CD14-positive monocyte (primary cell): ENCODE data around the gene VWF. TPM values are rescaled to one million over a fixed set of nuclear protein-coding genes. Genes with fewer than 3 reads are reported as not detected.

Experiments
- DNase-seq, 3 donors: peaks; one replicate each; pipeline ENCODE4 v3.0.0-alpha.2; 2011 to 2022
- H2AFZ ChIP-seq: 2 replicates; pipeline ENCODE4 v1.6.0; 2012; ENCODE audit warnings: mild to moderate bottlenecking, low read depth, low read length, inconsistent platforms; ENCODE audit not compliant: insufficient read depth, poor library complexity, severe bottlenecking
- H3K27ac ChIP-seq, 2 donors: 1 replicate in 1 of 2; 2 replicates in 1 of 2; pipeline ENCODE4 v1.5.1; 2012 to 2013; ENCODE audit warnings: low read length in 2 of 2, control low read depth in 1 of 2, inconsistent platforms in 1 of 2, low read depth in 1 of 2, mild to moderate bottlenecking in 1 of 2
- H3K27me3 ChIP-seq, 2 donors: one replicate each; pipeline versions ENCODE4 v1.6.0 to v1.6.1; 2011 to 2013; ENCODE audit warnings: low read length in 2 of 2; ENCODE audit not compliant: control insufficient read depth in 2 of 2, insufficient read depth in 2 of 2
- H3K36me3 ChIP-seq, 2 donors: replicated peaks in 1 of 2; 1 replicate in 1 of 2; 2 replicates in 1 of 2; pipeline versions ENCODE4 v1.5.1 to v1.6.1; 2012 to 2013; ENCODE audit warnings: low read length in 2 of 2, control low read depth in 1 of 2, inconsistent platforms in 1 of 2, mild to moderate bottlenecking in 1 of 2; ENCODE audit not compliant: insufficient read depth in 2 of 2, control insufficient read depth in 1 of 2
- H3K4me1 ChIP-seq, 2 donors: 1 replicate in 1 of 2; 2 replicates in 1 of 2; pipeline versions ENCODE4 v1.5.1 to v1.6.1; 2012 to 2013; ENCODE audit warnings: low read length in 2 of 2, control low read depth in 1 of 2, inconsistent platforms in 1 of 2, mild to moderate bottlenecking in 1 of 2, moderate library complexity in 1 of 2; ENCODE audit not compliant: insufficient read depth in 2 of 2, control insufficient read depth in 1 of 2
- H3K4me2 ChIP-seq: replicated peaks from 2 replicates; pipeline ENCODE3; 2012; ENCODE audit warnings: low read length, moderate library complexity, mild to moderate bottlenecking; ENCODE audit not compliant: poor library complexity, severe bottlenecking; ENCODE audit errors: extremely low read depth
- H3K4me3 ChIP-seq, 3 experiments: fragments of 200-600 bp in 1 of 3; sonication (generic) in 1 of 3; replicated peaks in 1 of 3; 1 replicate in 2 of 3; 2 replicates in 1 of 3; pipeline ENCODE4 v1.5.1; 2011 to 2013; ENCODE audit warnings: low read length in 3 of 3, mild to moderate bottlenecking in 3 of 3, control low read depth in 2 of 3, low read depth in 2 of 3, inconsistent platforms in 1 of 3, moderate library complexity in 1 of 3
- H3K79me2 ChIP-seq: 2 replicates; pipeline ENCODE4 v1.6.0; 2012; ENCODE audit warnings: mild to moderate bottlenecking, control low read depth, inconsistent platforms, low read length, moderate library complexity; ENCODE audit not compliant: insufficient read depth
- H3K9ac ChIP-seq: 2 replicates; pipeline ENCODE4 v1.6.0; 2017; ENCODE audit warnings: low read length, mild to moderate bottlenecking; ENCODE audit not compliant: insufficient read depth, poor library complexity, severe bottlenecking
- H3K9me3 ChIP-seq, 2 donors: replicated peaks in 1 of 2; 1 replicate in 1 of 2; 2 replicates in 1 of 2; pipeline versions ENCODE4 v1.5.1 to v1.6.1; 2012 to 2013; ENCODE audit warnings: low read length in 2 of 2, control low read depth in 1 of 2; ENCODE audit not compliant: control insufficient read depth in 1 of 2, insufficient read depth in 1 of 2
- H4K20me1 ChIP-seq: 2 replicates; pipeline ENCODE4 v1.6.0; 2012; ENCODE audit warnings: mild to moderate bottlenecking, low read length, control low read depth, moderate library complexity; ENCODE audit not compliant: insufficient read depth
- H3K27ac Mint-ChIP-seq, 7 donors: one replicate each; pipeline ENCODE4 v1.8.0; 2020; ENCODE audit warnings: mild to moderate bottlenecking in 7 of 7, mixed read lengths in 7 of 7, moderate library complexity in 6 of 7, inconsistent platforms in 2 of 7
- H3K27me3 Mint-ChIP-seq, 3 donors: one replicate each; pipeline ENCODE4 v1.8.0; 2021 to 2022; ENCODE audit warnings: low read depth in 3 of 3, mild to moderate bottlenecking in 3 of 3, mixed read lengths in 3 of 3, moderate library complexity in 3 of 3, inconsistent platforms in 1 of 3
- H3K36me3 Mint-ChIP-seq, 2 donors: one replicate each; pipeline ENCODE4 v1.8.0; 2020; ENCODE audit warnings: mixed read lengths in 2 of 2, inconsistent platforms in 1 of 2, mild to moderate bottlenecking in 1 of 2
- H3K4me1 Mint-ChIP-seq: one replicate; pipeline ENCODE4 v1.8.0; 2020; ENCODE audit warnings: mild to moderate bottlenecking, mixed read lengths
- H3K4me3 Mint-ChIP-seq, 2 donors: one replicate each; pipeline ENCODE4 v1.8.0; 2020; ENCODE audit warnings: mild to moderate bottlenecking in 2 of 2, mixed read lengths in 2 of 2, moderate library complexity in 1 of 2
- H3K9me3 Mint-ChIP-seq, 7 donors: one replicate each; pipeline ENCODE4 v1.8.0; 2020 to 2022; ENCODE audit warnings: mixed read lengths in 7 of 7, mild to moderate bottlenecking in 6 of 7, moderate library complexity in 6 of 7, inconsistent platforms in 2 of 7
- CTCF ChIP-seq: fragments of 200-600 bp; IDR thresholded peaks from one replicate; pipeline ENCODE4 v1.8.0; 2022; ENCODE audit warnings: antibody characterized with exemption, mild to moderate bottlenecking
- WGBS: methylation state at CpG from one replicate; pipeline ENCODE4 v1.1.5; 2013; ENCODE audit warnings: missing lambda C conversion rate; ENCODE audit not compliant: insufficient coverage; 5-methylcytosine and 5-hydroxymethylcytosine counted together
- intact Hi-C, 2 donors: fragments of 100-400 bp; cut with micrococcal nuclease; formaldehyde crosslinking; loops; one replicate each; pipeline versions ENCODE4 v1.15.0 to v1.15.1; 2023
- polyA plus RNA-seq, 3 donors: library from polyadenylated mRNA; depleted of rRNA in 1 of 3; unstranded in 2 of 3; stranded (reverse) in 1 of 3; fragments of 300-500 nt in 2 of 3; fragments of >200 nt in 1 of 3; fragmentation: Illumina TruSeq in 2 of 3; gene quantifications; 1 replicate in 2 of 3; 2 replicates in 1 of 3; pipeline ENCODE4 v1.2.3, GENCODE V29; 2012 to 2021

VWF gene
- polyA plus RNA-seq, 3 donors, result 0.17 to 0.49 (median 0.48) TPM

GRCh38 chr12:5905757-5906156 is 218.7 kb downstream of the VWF start:
- DNase-seq, result no peak
- H3K79me2 ChIP-seq, result no peaks in the 10 kb centered on the region
- no peaks in the 10 kb centered on the region for H3K4me1 ChIP-seq
- Mint-ChIP-seq H3K27ac (no peak overlapping the region), H3K36me3 (no peaks in the 10 kb centered on the region), H3K4me3 (no peak overlapping the region), H3K9me3 (peaks cover 0 to 3% (median 0%) of the 10 kb centered on the region in 7 donors), H3K27me3 (peaks cover 1 to 5% (median 2%) of the 10 kb centered on the region in 3 donors), H3K4me1 (no peaks in the 10 kb centered on the region)
- 100% methylated on average over 1 of the region's 4 CpGs for WGBS
- no peaks in the 10 kb centered on the region for H3K27me3 ChIP-seq
- intact Hi-C loops, result no loop called here
- no peak overlapping the region for H3K9ac ChIP-seq
- no peaks in the 10 kb centered on the region for H3K9me3 ChIP-seq
- no peak for TF ChIP-seq CTCF
- H3K36me3 ChIP-seq, result no peaks in the 10 kb centered on the region
- no peaks in the 10 kb centered on the region for H4K20me1 ChIP-seq
- H3K4me3 ChIP-seq, result no peak overlapping the region
- no peak overlapping the region for H3K27ac ChIP-seq
- no peak overlapping the region for H3K4me2 ChIP-seq
- no peak overlapping the region for H2AFZ ChIP-seq

- no peak for DNase-seq
- no peak overlapping the region for H3K27ac Mint-ChIP-seq
- no peak for TF ChIP-seq CTCF
- intact Hi-C loops, result no loop called here
- H3K9me3 Mint-ChIP-seq, result peaks cover 0 to 3% (median 0%) of the 10 kb centered on the region in 7 donors
- Histone ChIP-seq H3K4me2 (no peak overlapping the region), H3K9me3 (no peaks in the 10 kb centered on the region), H3K27me3 (no peaks in the 10 kb centered on the region), H2AFZ (no peak overlapping the region), H3K36me3 (no peaks in the 10 kb centered on the region), H3K4me1 (no peaks in the 10 kb centered on the region), H4K20me1 (no peaks in the 10 kb centered on the region), H3K27ac (no peak overlapping the region), H3K79me2 (no peaks in the 10 kb centered on the region), H3K4me3 (no peak overlapping the region), H3K9ac (no peak overlapping the region)
- peaks cover 1 to 5% (median 3%) of the 10 kb centered on the region in 3 donors for H3K27me3 Mint-ChIP-seq
- no peaks in the 10 kb centered on the region for H3K4me1 Mint-ChIP-seq
- no peak overlapping the region for H3K4me3 Mint-ChIP-seq
- 100% methylated on average over 5 of the region's 6 CpGs for WGBS
- no peaks in the 10 kb centered on the region for H3K36me3 Mint-ChIP-seq
Measured at GRCh38 chr12:5904969-5905368, 219.5 kb downstream of the VWF start.
